Measurements from ENCODE around the gene WASF3.

DNA sequence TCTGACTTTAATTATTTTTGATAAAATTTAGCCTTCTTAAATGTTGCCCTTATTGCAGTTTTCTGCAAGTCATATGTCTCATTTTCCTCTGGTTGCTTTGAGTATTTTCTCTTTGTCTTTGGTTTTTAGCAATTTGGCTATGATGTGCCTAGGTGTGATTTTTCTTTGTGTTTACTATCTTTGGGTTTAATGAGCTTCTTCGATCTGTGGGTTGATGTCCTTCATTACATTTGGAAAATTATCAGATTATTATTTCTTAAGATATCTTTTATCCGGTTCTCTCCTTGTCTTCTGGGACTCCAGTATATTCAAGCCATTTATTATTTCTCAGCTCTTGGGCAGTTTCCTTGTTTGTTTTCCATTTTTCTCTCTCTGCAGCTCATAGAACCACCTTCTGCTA is 39.0 kb downstream of the WASF3 start:
- TF ChIP-seq, protein P1, sequence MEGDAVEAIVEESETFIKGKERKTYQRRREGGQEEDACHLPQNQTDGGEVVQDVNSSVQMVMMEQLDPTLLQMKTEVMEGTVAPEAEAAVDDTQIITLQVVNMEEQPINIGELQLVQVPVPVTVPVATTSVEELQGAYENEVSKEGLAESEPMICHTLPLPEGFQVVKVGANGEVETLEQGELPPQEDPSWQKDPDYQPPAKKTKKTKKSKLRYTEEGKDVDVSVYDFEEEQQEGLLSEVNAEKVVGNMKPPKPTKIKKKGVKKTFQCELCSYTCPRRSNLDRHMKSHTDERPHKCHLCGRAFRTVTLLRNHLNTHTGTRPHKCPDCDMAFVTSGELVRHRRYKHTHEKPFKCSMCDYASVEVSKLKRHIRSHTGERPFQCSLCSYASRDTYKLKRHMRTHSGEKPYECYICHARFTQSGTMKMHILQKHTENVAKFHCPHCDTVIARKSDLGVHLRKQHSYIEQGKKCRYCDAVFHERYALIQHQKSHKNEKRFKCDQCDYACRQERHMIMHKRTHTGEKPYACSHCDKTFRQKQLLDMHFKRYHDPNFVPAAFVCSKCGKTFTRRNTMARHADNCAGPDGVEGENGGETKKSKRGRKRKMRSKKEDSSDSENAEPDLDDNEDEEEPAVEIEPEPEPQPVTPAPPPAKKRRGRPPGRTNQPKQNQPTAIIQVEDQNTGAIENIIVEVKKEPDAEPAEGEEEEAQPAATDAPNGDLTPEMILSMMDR (IDR thresholded peaks at IDR 0.05; ENCODE audit: low read length): no peak
- no peak for TF ChIP-seq EZH2phosphoT487 (IDR thresholded peaks at IDR 0.05; ENCODE audit: low read length)
- TF ChIP-seq EZH2 (optimal IDR thresholded peaks at IDR 0.05; ENCODE audit: low read depth, low read length): no peak
